Measurements from ENCODE around the gene NUDT22.
"Not testable (repeated sequence)": the region's sequence is repeated elsewhere in the genome, so short reads cannot be mapped to it uniquely, and the experiment has no call there.

The NUDT22 gene

DNA sequence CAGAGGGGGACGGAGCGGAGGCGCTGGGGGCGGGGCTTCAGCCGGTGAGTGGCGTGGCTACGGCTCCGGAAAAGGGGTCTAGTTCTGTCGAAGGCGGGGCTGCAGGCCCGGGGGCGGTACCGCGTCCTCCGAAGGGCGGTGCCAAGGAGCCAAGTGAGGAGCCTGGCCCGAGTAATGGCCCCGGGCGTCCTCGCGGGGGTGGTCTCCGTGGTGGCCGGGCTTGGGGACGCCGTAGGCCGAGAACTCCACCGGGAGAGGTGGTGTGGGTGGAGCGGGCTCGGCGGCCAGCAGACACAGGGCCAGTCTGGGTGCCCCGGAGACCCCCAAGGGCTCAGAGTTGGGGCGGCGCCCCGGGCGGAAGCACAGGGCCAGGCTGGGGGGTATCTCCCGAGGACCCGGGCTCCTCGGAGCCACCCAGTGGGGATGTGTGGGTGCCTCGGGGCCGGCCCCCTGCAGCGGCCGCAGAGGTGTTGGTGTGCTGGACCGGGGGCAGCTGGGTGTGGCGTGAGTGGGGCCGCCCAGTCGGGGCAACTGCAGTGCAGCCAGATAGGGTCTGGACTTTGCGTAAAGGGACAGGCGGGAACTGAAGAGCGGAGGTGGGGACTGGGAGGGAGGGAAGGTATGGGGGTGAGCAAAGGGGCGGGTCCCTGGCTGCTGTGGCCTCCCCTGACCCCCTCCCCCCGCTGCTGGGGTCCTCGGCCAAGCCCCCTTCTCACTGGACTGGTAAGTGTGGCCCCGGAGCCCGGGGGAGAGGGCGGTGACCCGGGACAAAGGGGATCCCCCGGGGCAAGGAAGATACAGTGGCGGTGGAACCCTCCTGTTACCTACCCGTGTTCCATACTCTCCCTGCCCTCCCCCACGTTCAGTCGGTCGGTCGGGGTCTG lies 15.7 kb downstream of the NUDT22 start:
- no peak for DNase-seq (ENCODE audit: low read depth in 2 of 2)

DNA sequence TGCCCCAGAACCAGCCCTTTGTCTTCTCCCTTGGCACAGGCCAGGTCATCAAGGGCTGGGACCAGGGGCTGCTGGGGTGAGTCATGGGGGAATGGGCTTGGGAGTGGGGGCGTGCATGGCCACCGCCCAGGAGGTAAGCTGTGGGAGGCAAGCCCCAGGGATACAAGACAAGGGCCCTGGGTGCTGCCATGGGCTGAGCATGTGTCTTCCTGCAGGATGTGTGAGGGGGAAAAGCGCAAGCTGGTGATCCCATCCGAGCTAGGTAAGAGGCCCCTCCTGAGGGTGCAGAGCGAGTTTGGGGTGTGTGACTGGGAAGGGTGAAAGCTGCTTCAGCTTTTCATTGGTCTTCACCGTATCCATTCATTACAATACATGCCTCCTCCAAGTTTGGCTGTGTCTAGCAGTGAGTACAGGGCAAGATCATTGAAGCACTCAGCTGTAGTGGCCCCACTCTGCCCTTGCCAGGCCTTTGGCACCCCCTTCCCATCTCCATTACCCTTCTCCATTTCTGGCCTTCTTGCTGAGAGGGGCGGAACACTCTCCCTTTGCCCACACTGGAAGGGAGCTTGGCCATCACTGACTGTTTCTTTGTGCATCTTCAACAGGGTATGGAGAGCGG lies 17.3 kb downstream of the NUDT22 start:
- no peak for DNase-seq (ENCODE audit: low read depth in 2 of 2)

DNA sequence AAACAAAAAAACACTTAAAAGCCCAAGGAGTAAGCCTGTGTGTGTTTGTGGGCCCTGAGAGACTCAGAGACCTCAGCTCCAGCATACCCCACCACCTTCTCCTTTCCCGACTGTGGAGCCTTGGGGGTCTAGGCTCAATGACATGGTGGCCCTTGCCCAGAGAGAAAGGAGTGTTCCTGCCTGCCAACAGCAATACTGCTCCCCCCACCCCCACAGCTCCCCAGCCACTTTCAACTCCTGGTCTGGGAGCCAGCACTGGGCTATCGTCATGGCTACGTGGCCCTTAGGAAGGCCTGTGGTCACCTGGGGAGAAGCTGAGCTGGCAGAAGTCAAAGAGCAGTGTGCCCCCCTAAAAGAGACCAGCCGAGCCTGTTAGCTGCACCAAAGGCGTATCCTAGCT lies 18.0 kb downstream of the NUDT22 start:
- no peak for DNase-seq (ENCODE audit: low read depth in 2 of 2)

DNA sequence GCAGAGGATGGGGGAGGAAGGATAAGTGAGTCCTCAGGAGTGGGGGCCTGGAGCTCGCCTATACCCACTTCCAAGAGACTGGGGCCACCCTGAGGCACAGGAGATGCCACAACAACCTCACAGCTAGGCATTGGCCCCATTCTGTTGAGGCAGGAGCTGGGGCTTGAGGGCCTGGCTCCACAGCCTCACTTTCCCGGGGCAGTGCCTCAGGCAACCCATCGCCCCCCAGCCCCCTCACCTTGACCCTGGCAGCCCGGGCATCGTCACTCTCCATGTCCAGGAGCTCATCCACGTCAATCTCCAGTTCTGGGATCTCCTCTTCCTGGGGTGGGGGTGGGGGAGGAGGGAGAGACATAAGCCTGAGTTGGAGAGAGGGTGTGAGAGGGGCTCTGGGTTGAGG lies 18.9 kb downstream of the NUDT22 start:
- DNase-seq (ENCODE audit: low read depth in 2 of 2) = no peak

DNA sequence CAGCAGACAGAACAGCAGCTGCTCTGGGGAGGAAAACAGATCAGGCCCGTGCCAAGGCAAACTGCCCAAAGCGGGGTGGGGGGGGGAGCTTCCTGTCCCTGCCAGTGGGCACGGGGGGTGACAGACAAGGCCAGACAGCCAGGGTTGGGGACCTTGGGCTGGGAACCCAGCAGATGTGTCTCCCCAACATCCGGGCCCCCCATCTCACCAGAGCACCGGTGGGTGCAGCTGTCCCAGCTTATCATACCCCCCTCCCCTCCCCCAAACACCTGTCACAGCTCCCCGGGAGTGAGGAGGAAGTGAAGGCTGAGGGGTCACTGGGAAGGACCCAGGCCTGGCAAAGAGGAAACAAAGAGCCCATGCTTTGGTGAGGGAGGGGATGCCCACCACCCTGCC lies 19.3 kb downstream of the NUDT22 start:
- no peak for DNase-seq (ENCODE audit: low read depth in 2 of 2)

DNA sequence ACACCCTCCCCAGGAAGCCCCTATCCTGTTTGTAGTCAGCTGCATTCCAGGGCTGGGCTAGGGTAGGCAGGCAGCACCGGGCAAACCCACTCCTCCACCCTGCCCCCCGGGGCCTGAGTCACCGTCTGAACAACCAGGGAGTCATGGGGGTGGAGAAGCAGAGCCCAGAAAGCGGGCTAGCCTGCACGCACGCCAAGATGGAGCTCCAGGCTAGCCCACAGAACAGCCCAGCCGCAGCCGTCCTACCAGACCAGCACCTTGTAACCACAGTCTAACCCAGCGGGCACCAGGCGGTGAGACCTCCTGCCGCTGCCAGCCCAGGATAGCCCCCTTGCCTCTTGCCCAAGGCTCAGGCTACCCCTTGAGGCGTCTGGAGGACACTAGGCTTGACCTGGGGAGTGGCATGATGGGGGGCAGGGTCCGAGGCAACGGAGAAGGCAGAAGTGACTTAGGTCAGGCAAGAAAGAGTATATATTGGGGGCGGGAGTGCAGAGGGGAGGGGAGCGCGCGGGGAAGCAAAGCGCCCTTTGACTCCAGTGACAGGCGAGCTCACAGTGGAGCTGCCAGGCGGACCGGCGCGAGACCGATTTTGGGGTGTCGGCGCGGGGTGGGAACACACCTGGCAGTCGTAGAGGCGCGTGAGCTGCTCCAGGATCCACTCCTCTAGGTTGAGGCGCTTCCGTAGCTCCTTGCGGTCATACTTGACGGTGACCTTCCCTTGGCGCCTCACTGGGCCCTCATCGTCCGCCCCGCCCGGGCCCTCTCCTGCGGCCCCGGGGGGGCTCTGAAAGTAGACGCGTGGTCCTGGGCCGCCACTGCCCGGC lies 19.9 kb downstream of the NUDT22 start:
- peak; percentile 65 to 67 for DNase-seq (ENCODE audit: low read depth in 2 of 2)

DNA sequence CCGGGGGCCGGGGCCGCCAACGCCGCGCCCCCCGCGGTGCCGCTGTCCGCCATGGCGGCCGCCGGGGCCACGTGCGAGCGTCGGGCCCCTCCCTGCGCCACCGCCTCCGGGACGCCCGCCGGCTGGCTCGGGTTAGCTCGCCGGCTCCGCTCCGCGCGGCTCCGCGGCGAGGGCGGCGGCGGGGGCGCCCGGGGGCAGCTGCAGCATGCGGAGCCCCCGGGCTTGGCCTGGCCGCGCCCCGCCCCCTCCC lies 20.5 kb downstream of the NUDT22 start:
- DNase-seq (ENCODE audit: low read depth in 2 of 2) = not testable (repeated sequence)

DNA sequence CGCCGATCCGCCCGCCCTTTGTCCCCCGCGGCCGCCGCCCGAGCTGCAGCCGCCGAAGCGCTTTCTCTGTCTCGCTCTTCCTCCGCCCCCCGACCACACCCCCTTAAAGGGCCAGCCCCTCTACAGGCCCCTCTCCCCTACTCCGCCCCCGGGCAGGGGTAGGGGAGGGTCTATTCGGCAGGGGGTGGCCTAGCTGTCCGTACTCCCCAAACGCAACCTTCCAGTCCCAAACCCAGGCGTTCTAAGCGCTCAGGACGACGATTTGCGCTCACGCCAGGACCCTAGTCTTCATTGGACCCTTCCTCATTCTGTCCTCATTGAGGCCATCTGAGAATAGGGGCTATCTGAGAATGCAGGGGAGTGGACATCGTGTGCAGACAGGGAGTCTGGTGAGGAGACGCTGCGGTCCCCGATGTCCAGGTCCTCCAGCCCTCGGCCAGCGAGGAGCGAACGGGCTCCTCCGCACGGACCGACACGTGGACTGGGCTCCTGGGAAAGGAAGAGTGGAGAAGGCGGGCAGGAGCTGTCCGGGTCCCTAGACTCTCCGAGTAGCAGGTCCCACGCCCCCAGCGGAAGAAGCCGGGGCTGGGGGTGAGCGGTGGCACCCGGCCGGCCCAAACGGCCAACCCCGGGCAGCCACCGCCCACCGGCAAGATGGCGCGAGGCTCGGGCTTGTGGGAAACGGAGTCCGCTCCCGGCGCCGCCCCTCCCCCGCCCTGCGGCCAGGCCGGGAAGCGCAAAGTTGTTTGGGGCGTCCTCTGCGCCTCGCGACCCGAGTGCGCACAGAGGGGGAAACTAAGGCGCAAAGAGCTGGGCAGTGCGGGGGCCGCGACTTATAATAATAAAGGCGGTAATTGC lies 21.0 kb downstream of the NUDT22 start, which contains the start of gene PPP1R14B:
PPP1R14B (minus strand) TSS at position 73 of the 858 bp plus-strand sequence. CDS start 270 bp downstream, outside the sequence.
- DNase-seq (ENCODE audit: low read depth in 2 of 2) = peak in 1 of 2 experiments; percentile 47

DNA sequence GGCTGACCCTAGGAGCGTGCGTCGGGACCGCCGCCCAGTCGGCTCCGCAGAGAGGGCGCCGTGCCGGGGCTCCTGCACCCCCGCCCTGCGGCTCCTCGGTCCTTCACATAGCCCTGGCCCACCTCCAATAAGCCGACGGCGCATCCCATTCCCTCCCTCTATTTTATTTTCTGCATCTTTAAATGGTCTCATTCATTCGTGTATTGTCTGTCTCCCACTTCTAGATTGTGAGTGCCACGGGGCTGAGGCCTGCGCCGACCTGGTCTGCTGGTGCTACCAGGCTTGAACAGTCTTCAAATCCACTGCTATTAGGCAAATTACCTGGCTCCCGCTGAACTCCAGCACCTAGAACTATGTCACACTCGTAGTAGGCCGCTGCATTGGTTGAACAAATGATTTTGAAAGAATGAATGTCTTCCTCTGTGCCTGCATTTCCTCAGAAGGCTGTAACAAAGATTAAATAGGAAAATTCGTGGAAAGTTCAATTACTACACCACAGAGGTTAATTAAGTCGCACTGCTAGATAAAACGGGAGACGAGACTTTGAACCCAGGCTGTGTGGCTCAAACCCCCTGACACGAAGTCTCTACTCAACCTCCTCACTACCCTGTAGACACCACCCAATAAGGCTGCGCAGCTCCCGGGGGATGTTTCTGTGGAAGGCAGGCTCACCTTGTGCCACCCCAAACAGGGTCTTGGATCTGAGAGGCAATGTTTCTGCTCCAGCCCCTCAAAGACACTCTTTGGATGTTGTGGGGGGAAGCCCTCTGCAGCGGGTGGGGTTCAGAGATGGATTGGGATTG lies 21.9 kb downstream of the NUDT22 start:
- DNase-seq (ENCODE audit: low read depth in 2 of 2) = no peak

DNA sequence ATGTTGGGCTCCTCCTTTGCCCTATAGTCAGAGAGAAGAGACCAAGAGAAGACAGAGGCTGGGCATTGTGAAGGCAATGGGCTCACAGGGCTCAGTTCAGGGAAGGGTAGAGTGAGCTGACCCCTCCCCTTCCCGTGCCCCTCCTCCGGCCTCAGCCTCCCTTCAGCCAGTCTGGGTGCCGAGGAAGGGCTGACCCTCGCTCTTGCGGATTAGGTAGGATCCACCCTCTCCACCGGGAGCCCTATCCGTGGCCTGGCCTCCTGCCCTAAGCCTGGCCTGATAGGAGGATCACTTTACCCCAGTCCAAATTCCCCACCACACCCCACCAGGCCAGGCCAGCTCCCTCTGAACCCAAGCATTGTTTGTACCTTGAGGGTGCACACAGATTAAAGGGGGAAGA lies 22.5 kb downstream of the NUDT22 start:
- DNase-seq (ENCODE audit: low read depth in 2 of 2) = no peak

DNA sequence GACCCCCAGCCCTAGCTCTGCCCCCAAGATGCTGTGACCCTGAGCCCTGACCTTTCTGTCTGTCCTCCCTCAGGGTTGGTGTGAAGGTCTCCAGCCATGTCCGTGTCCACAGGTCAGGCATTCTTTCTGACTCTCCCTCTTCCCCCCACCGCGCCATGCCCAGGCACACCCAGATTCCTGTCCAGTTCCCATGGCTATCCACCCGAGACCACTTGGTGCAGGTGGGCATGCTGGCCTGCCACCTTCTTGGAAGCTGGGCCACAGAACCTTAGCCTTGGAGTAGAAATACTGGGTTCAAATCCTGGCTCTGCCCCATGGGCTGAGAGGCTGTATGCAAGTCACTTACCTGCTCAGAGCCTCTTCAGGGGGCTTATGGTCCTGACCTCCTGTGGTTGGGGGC lies 23.0 kb downstream of the NUDT22 start:
- no peak for DNase-seq (ENCODE audit: low read depth in 2 of 2)

DNA sequence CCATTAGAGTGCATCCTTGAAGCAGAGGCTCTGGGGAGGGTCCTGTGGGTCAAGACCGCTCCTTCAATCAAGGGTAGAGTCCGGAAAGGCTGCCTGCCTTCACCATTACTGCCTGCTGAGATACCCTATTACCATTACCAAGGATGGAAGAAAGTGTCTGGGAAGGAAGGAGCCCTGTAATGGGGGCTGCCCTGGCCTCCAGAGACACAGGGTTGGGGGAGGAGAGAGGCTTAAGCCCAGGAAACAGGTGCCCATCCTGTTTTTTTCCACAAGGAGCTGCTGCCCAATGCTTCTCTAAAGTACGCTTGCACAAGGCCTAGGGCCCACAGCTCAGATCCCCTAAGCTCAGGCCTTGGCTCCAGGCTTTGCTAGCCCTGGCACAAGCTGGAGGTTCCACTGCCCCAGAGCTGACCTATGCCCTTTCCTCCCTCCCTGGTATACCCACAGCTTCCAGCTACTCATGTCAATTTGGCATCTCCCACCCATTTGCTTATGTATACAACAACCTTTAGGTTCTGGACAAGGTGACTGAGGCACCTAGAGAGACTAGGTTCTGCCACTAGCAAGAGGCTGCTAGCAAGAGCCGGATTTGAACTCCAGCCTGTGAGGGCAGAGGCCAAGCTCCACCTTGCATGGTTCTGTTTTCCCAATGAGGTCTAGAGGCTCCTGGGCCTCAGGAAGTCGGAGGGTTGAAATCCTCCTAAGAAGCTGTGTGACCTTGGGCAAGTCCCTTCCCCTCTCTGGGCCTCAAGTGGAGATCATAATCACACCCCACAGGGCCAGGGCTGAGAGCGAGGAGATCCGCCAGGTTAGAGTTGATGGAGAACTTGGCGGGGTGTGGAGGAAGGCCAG lies 23.7 kb downstream of the NUDT22 start:
- DNase-seq (ENCODE audit: low read depth in 2 of 2) = no peak

DNA sequence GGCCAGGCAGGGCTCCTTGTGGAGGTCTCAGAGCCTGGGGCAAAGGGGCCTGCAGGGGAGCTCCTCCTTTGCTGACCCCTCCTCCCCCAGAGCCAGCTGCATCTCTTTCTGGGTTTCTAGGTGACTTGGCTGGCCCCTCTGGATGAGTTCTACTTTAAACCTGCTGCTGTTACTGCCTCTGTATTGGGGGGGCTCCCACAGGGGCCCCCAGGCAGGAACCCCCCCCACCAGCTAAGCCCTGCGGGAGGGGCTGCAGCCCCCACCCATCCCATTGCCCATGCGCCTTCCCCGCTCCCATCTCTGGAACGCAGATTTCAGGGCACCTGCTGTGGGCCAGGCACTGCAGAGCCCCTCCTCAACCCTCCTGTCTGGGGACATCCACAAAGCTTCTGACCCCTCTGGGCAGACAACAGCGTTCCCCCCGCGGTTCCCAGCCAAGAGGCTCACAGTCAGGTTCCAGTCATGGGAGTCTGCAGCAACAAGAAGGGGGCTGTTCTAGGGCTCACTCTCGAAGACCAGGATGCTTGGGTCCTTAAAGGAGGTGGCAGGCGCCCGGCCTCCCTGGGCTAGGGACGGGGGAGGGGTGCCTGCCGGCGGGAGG lies 24.4 kb downstream of the NUDT22 start:
- DNase-seq (ENCODE audit: low read depth in 2 of 2) = no peak

DNA sequence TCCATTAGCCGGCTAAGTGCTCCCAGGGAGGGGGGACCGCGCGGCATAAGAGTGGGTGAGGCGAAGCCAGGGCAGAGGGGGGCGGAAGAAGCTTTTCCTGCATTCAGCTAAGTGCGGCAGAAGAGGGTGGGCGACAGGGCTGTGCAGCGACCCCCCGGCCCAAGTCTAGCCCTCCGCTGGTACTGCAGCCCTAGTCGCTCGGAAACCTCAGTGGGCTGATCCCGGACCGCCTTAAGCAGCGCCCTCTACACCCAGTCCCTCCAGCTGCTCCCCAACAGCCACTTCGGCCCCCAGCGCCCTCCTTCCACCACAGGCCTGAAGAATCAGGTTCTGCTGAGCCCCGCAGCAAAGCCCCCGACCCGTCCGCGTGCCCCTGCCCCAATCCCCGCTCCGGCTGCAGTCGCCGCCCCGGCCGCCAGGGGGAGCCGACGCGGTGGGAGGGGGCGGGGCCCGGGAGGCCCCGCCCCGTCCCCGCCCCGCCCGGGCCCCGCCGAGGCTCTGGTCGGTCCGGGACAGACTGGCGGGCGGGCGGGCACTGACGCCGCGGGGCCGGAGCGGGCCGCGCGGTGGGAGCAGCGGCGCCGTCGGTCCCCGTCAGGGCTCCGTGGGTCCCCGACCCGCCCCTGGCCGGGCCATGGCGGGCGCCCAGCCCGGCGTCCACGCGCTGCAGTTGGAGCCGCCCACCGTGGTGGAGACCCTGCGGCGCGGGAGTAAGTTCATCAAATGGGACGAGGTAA lies 25.1 kb downstream of the NUDT22 start, which contains the start of gene PLCB3:
PLCB3 (plus strand) TSS at position 515 of the 737 bp plus-strand sequence; CDS start at position 635, 120 bp downstream.
- DNase-seq (ENCODE audit: low read depth in 2 of 2) = no peak

DNA sequence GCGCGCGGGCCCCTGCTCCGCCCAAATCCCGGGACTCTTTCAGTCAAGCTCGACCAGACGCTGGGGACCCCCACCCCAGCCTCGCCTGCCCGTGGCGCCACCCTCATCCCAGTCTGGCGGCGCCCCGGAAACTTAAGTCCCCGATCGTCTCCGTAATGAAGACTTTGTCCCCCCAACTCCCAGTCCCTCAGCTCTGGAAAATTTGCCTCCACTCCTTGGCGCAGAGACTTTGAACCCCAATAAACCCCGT lies 25.6 kb downstream of the NUDT22 start:
- no peak for DNase-seq (ENCODE audit: low read depth in 2 of 2)

DNA sequence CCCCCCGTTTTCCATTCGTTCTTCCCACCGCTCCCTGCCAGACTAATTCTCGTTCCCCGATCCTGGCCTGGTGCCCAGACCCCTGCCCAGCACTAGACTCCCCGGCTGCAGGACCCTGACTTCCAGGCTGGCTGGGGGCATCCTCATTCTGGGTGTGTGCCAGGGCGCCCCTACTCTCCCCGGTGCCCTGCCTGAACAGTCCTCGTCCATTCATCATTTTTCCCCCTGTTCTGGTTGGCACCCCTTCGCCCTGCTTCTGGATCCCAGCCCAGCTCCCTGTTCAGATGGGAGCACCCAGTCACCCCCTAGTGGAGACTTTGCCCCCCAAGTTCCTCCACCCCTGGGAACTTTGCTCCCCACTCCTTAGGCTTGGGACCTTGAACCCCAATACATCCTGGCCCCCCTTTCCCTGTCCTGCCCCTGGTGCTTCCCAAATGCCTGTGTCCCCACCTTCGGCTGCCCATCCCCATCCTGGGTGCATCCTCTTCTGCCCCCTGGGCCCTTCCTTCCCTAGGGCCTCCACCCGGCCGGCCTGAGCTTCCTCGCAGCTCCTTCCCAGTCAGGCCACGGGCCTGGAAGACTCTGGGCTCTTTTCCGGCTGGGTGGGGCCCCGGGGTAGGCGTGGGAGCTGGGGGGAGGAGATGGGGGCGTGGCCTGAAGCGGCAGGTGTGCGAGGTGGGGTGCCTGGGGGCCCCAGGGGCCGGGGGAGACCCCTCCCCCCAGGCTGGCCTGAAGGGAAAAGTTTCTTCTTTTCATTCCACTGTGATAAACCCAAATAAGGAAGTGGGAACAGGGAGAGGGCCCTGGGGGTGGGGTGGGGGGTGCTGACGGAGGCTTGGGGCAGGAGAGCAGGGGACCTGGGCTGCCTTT lies 26.2 kb downstream of the NUDT22 start:
- no peak for DNase-seq (ENCODE audit: low read depth in 2 of 2)

DNA sequence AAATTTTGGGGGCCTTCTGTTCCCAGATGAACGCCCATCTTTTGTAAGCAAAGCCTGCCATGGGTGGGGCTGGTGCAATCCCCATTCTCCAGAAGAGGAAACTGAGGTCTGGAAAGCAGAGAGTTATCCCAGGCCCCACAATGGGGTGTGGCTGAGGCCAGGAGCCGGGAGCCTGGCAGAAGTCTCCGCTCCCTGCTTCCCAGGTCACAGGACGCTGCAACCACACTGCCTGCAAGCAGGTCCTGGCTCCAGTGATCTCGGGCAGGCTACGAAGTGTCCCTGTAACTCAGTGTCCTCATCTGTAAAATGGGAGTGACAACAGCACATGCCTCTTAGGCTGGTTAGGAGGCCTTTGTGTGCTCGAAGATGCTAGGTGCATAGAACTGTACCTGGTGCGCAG lies 27.0 kb downstream of the NUDT22 start:
- no peak for DNase-seq (ENCODE audit: low read depth in 2 of 2)

DNA sequence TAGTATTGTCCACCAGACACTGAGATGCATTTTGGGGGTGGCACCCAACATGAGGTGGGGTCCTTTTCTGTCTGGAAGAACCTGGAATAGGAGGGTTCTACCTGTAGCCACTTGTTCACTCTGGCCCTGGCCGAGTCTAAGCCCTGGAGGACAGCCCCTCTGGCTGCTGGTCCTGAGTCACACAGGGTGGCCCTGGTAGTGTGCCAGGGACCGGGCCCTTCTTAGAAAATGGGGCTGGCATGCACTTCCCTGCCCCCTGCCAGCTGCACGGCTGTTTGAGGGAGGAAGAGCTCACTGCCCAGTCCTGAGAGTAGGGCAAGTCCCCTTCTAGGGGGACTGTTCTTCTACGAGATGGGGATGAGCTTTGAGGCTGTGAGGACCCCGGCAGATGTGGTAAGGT lies 27.4 kb downstream of the NUDT22 start:
- no peak for DNase-seq (ENCODE audit: low read depth in 2 of 2)
